Lower leg skin (tissue), 3 donors: ENCODE results near the gene POC1A.

Source experiments
- CTCF ChIP-seq, 3 donors: fragments of 450-650 bp; IDR thresholded peaks; one replicate each; pipeline ENCODE4 v1.5.1; 2016; ENCODE audit warnings: antibody characterized with exemption in 3 of 3, mild to moderate bottlenecking in 3 of 3, moderate library complexity in 2 of 3
- POLR2A ChIP-seq, 2 donors: fragments of 450-650 bp; IDR thresholded peaks; one replicate each; pipeline ENCODE4 v1.6.1; 2016 to 2017; ENCODE audit warnings: antibody characterized with exemption in 2 of 2, mild to moderate bottlenecking in 1 of 2, moderate library complexity in 1 of 2

GRCh38 chr3:52145736-52146110, 8.5 kb downstream of the POC1A start:
- TF ChIP-seq CTCF (IDR thresholded peaks at IDR 0.05), result no peak
- no peak for TF ChIP-seq POLR2A (IDR thresholded peaks at IDR 0.05)
